Glomerular visceral epithelial cell (primary cell): ENCODE data around the gene KCNJ6.
A peak's percentile ranks its signal among the peaks of the same experiment; 100 is the strongest.

Source experiments
- DNase-seq: peaks from one replicate; pipeline ENCODE4 v3.0.0-alpha.2; 2016; ENCODE audit errors: extremely low spot score

The KCNJ6 gene

GRCh38 chr21:37905291-37905690, 11.0 kb downstream of the KCNJ6 start:
- DNase-seq, result no peak

- no peak for DNase-seq
Measured at GRCh38 chr21:37904856-37905255, 11.4 kb downstream of the KCNJ6 start.

- DNase-seq, result no peak
Measured at GRCh38 chr21:37903396-37903795, 12.9 kb downstream of the KCNJ6 start.

GRCh38 chr21:37899146-37899545, 17.1 kb downstream of the KCNJ6 start:
- DNase-seq, result no peak

DNA sequence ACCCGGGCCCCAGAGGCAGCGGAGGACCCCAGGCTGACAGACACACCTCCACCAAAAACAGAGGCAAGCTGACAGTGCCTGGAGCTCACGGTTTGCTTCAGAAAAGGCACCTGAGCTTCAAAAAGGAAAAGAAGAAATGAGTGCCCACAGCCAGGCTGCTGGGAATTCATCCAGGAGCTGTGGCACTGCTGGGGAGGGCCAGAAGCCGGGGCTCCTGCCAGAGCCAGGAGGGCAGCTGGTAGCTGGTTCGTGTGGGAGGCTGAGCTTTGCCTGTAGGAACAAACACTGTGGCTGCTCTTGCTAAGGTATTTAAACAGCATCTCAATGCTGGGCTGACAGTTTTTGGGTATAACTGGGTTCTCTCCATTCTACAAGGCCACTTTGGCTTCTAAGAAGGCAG, 19.5 kb downstream of the KCNJ6 start:
- no peak for DNase-seq

DNA sequence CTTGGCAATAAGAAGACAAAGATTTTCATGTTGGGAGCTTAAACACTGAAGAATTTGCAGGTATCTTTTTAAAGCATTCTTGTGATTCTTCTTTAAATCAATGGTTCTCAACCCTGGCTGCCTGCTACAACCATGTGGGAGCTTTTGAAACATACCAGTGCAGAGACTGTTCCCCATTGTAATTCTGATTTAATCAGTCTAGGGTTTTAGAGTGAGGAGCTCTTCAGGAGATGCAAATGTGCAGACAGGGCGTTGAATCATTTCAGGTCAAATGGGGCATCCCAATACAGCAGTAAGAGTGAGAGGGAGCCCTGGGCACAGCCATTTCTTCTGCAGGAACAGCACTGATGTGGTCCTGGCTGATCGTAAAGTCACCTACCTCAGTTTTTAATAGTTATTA, 24.3 kb downstream of the KCNJ6 start:
- DNase-seq, result no peak

DNA sequence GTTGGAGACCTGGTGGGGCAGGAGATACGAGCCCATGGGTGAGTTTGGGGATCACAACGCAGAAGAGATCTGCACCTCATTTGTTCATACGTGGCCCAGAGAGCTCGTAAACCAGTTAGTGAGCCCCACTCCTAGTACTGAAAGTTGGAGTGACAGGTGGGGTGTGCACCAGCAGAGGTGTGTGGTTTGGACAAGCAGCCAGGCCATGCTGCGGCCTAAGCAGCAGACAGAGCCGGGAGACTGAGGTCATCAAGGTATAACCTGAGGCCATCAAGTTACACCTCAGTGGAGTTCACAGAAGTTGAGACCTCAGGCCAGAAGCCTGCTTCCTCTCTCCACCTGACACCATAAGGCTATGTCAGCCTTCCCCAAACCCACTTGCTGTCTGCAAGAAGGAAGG, 27.6 kb downstream of the KCNJ6 start:
- DNase-seq, result no peak

- peak; percentile 49 for DNase-seq
Measured at GRCh38 chr21:37886726-37887299, 29.4 kb downstream of the KCNJ6 start.

- no peak for DNase-seq
Measured at GRCh38 chr21:37886120-37886519, 30.1 kb downstream of the KCNJ6 start.

GRCh38 chr21:37878946-37879660, 37.2 kb downstream of the KCNJ6 start:
- DNase-seq, result peak; percentile 95

DNA sequence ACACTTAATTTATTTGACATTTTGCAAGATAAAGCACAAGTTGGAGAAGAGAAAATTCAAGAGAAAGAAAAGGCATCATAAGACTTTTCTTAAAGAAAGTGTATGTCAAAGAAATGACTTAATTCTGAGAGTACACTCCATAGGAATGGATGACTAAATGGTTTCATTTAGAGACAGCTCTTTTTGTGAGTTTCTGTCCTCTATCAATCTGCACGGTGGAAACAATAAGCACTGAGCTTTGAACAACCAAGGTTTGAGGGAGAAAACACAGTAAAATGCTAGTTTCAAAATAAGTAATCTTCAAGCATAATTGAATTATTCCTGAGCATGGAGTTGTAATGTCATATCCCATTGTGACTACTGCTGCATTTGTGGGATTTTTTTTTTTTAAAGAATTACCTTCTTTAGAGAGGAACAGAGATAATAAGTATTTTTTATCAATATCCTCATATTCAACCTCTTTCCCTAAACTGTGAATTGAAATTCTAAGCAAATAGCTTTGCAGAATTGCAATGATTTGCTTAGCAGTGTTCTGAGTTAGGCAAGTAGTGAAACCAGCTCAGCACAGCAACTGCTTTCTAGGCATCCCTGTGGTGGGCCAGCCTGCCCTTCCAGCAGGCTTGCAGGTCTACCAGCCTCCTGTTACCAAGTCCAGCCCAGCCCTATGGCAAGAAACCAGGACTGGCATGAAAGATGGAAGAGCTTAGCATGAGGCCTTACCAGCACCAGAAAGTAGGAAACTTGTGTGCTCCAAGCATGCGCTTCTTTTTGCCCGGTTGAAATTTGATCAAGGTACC, 38.2 kb downstream of the KCNJ6 start:
- no peak for DNase-seq

DNA sequence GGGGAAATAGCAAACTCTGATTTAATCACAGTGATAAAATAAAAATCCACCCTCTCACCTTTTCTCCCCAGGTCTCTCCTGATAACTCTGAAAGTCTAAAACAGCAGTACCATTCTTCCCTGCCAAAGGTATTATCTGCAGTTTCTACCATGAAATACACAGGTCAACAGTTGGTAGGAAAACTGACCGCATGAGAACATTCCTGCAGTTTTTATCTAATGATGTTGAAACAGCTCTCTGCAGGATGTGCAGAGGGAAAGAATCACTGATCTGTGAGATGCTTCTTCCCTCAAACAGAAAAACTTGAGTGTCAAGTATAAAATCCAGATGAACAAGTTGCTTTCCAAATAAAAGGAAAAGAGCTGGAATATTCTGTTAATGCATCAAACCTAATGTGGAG, 39.1 kb downstream of the KCNJ6 start:
- DNase-seq, result peak; percentile 69

GRCh38 chr21:37876561-37876960, 39.7 kb downstream of the KCNJ6 start:
- DNase-seq, result no peak

- DNase-seq, result peak; percentile 33
Measured at GRCh38 chr21:37874904-37875780, 41.1 kb downstream of the KCNJ6 start.

GRCh38 chr21:37874481-37874880, 41.8 kb downstream of the KCNJ6 start:
- DNase-seq, result no peak

GRCh38 chr21:37873655-37874054, 42.6 kb downstream of the KCNJ6 start:
- DNase-seq, result no peak

- peak; percentile 56 for DNase-seq
Measured at GRCh38 chr21:37871121-37871862, 45.0 kb downstream of the KCNJ6 start.

DNA sequence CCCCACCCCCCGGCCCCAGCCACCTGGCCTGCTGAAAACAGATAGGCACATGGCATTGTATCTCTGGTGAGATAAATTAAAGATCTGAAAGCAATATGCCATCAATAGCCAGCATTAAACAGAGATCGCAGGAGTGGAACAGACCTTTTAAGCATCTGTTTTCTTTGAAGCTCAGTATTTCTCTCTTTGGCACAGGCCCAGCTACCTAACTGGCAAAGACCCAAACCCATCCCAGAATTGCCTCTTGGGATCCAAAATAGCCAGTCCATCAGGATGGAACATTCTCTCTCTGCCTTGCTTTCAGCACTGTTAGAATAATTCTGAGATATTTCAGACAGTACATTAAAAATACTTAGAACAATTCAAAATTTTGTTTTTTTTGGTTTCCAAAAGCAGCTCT, 46.0 kb downstream of the KCNJ6 start:
- DNase-seq, result no peak

- DNase-seq, result no peak
Measured at GRCh38 chr21:37869661-37870060, 46.6 kb downstream of the KCNJ6 start.

- DNase-seq, result peak; percentile 48
Measured at GRCh38 chr21:37868446-37869295, 47.6 kb downstream of the KCNJ6 start.
